Mesenchymal stem cell (in vitro differentiated cells and primary cell): ENCODE measurements around the gene BABAM2.

Experiments used
- DNase-seq: peaks from one replicate; pipeline ENCODE4 v3.0.0-alpha.2; 2013
- H2AFZ ChIP-seq: one replicate; pipeline ENCODE4 v1.6.1; 2013; ENCODE audit warnings: low read depth, mild to moderate bottlenecking, control low read depth, inconsistent platforms, low read length, moderate library complexity
- H2AK5ac ChIP-seq: 2 replicates; pipeline ENCODE4 v1.6.1; 2013; ENCODE audit warnings: low read length, moderate library complexity, mild to moderate bottlenecking, inconsistent platforms; ENCODE audit not compliant: severe bottlenecking
- H2BK120ac ChIP-seq: one replicate; pipeline ENCODE4 v1.6.1; 2013; ENCODE audit warnings: low read depth, mild to moderate bottlenecking, inconsistent platforms, low read length, moderate library complexity
- H2BK12ac ChIP-seq, 2 experiments: one replicate each; pipeline ENCODE4 v1.6.1; 2013; ENCODE audit warnings: inconsistent platforms in 2 of 2, low read length in 2 of 2, mild to moderate bottlenecking in 2 of 2, moderate library complexity in 2 of 2, control low read depth in 1 of 2
- H2BK15ac ChIP-seq: one replicate; pipeline ENCODE4 v1.6.1; 2013; ENCODE audit warnings: mild to moderate bottlenecking, low read depth, inconsistent platforms; ENCODE audit not compliant: poor library complexity, severe bottlenecking
- H2BK5ac ChIP-seq: 2 replicates; pipeline ENCODE4 v1.6.1; 2013; ENCODE audit warnings: low read depth, mild to moderate bottlenecking, low read length, control low read depth, inconsistent platforms; ENCODE audit not compliant: poor library complexity, severe bottlenecking
- H3K14ac ChIP-seq, 2 experiments: one replicate each; pipeline ENCODE4 v1.6.1; 2013; ENCODE audit warnings: inconsistent platforms in 2 of 2, low read length in 2 of 2, control low read depth in 1 of 2, mild to moderate bottlenecking in 1 of 2, moderate library complexity in 1 of 2
- H3K18ac ChIP-seq, 2 experiments: one replicate each; pipeline ENCODE4 v1.6.1; 2013; ENCODE audit warnings: inconsistent platforms in 2 of 2, low read length in 2 of 2, control low read depth in 1 of 2, low read depth in 1 of 2, mild to moderate bottlenecking in 1 of 2
- H3K23ac ChIP-seq, 2 experiments: one replicate each; pipeline ENCODE4 v1.6.1; 2013; ENCODE audit warnings: inconsistent platforms in 2 of 2, low read length in 2 of 2, mild to moderate bottlenecking in 2 of 2, moderate library complexity in 2 of 2, control low read depth in 1 of 2
- H3K27ac ChIP-seq: 2 replicates; pipeline ENCODE4 v1.5.1; 2013; ENCODE audit warnings: mild to moderate bottlenecking, moderate library complexity, low read length, control low read depth, inconsistent platforms; ENCODE audit not compliant: poor library complexity, severe bottlenecking
- H3K27me3 ChIP-seq, 2 experiments: 2 replicates each; pipeline versions ENCODE4 v1.6.1 to v1.7.0; 2013; ENCODE audit warnings: low read length in 2 of 2, mild to moderate bottlenecking in 2 of 2, moderate library complexity in 2 of 2, control low read depth in 1 of 2, inconsistent platforms in 1 of 2; ENCODE audit not compliant: control insufficient read depth in 1 of 2, insufficient read depth in 1 of 2
- H3K36me3 ChIP-seq, 2 experiments: 2 replicates each; pipeline versions ENCODE4 v1.6.1 to v1.7.0; 2013; ENCODE audit warnings: low read length in 2 of 2, control low read depth in 1 of 2, inconsistent platforms in 1 of 2, low read depth in 1 of 2, mild to moderate bottlenecking in 1 of 2; ENCODE audit not compliant: insufficient read depth in 2 of 2, control insufficient read depth in 1 of 2
- H3K4ac ChIP-seq, 2 experiments: one replicate each; pipeline ENCODE4 v1.6.1; 2013; ENCODE audit warnings: inconsistent platforms in 2 of 2, low read length in 2 of 2, mild to moderate bottlenecking in 2 of 2, moderate library complexity in 2 of 2, control low read depth in 1 of 2, low read depth in 1 of 2
- H3K4me1 ChIP-seq: 2 replicates; pipeline ENCODE4 v1.6.1; 2013; ENCODE audit warnings: low read depth, low read length, control low read depth; ENCODE audit not compliant: control insufficient read depth, insufficient read depth
- H3K4me2 ChIP-seq: 2 replicates; pipeline ENCODE4 v1.6.1; 2013; ENCODE audit warnings: low read length, mild to moderate bottlenecking, inconsistent platforms; ENCODE audit not compliant: poor library complexity, severe bottlenecking
- H3K4me3 ChIP-seq, 2 experiments: 2 replicates each; pipeline versions ENCODE4 v1.5.1 to v1.7.0; 2013; ENCODE audit warnings: low read length in 2 of 2, mild to moderate bottlenecking in 2 of 2, control low read depth in 1 of 2, low read depth in 1 of 2; ENCODE audit not compliant: insufficient read depth in 1 of 2
- H3K79me1 ChIP-seq: replicated peaks from 2 replicates; pipeline ENCODE4 v1.6.1; 2013; ENCODE audit warnings: mild to moderate bottlenecking, control low read depth, low read length, inconsistent platforms; ENCODE audit not compliant: poor library complexity, severe bottlenecking
- H3K9ac ChIP-seq: 2 replicates; pipeline ENCODE4 v1.7.0; 2013; ENCODE audit warnings: mild to moderate bottlenecking, low read length, moderate library complexity
- H3K9me3 ChIP-seq: 2 replicates; pipeline ENCODE4 v1.7.0; 2013; ENCODE audit warnings: mild to moderate bottlenecking, low read length; ENCODE audit not compliant: control insufficient read depth
- H4K8ac ChIP-seq: one replicate; pipeline ENCODE4 v1.6.1; 2013; ENCODE audit warnings: inconsistent platforms, mild to moderate bottlenecking, low read length, moderate library complexity
- H4K91ac ChIP-seq: one replicate; pipeline ENCODE4 v1.6.1; 2013; ENCODE audit warnings: mild to moderate bottlenecking, low read length, inconsistent platforms
- WGBS: methylation state at CpG from one replicate; pipeline ENCODE4 v1.1.7; 2013; ENCODE audit warnings: mixed read lengths; 5-methylcytosine and 5-hydroxymethylcytosine counted together

BABAM2 gene

GRCh38 chr2:28288620-28289019 lies 398.1 kb downstream of the BABAM2 start:
- Histone ChIP-seq H3K79me1 (no peaks in the 10 kb centered on the region), H2BK12ac (peak overlapping the region in 1 of 2 experiments; percentile 59), H3K4me2 (no peak overlapping the region), H2BK120ac (no peak overlapping the region), H2AFZ (no peak overlapping the region), H3K18ac (no peak overlapping the region), H3K4ac (no peak overlapping the region), H3K36me3 (no peaks in the 10 kb centered on the region), H2BK5ac (no peak overlapping the region), H4K8ac (no peak overlapping the region), H3K14ac (no peak overlapping the region), H3K9ac (no peak overlapping the region), H2AK5ac (peak overlapping the region; percentile 68), H3K9me3 (no peaks in the 10 kb centered on the region), H3K27ac (no peak overlapping the region), H3K27me3 (no peaks in the 10 kb centered on the region), H3K4me3 (no peak overlapping the region), H3K4me1 (peaks cover 13% of the 10 kb centered on the region), H3K23ac (no peak overlapping the region), H2BK15ac (no peak overlapping the region), H4K91ac (no peak overlapping the region)
- no peak for DNase-seq
- 98% methylated on average over 5 of the region's 5 CpGs for WGBS

- Histone ChIP-seq H2BK120ac (no peak overlapping the region), H3K27ac (no peak overlapping the region), H3K4me1 (peaks cover 9% of the 10 kb centered on the region), H3K9me3 (no peaks in the 10 kb centered on the region), H3K4ac (no peak overlapping the region), H3K14ac (no peak overlapping the region), H2BK15ac (no peak overlapping the region), H4K91ac (no peak overlapping the region), H3K9ac (peak overlapping the region; percentile 57), H2AK5ac (no peak overlapping the region), H3K4me3 (no peak overlapping the region), H2BK12ac (no peak overlapping the region), H4K8ac (no peak overlapping the region), H3K79me1 (no peaks in the 10 kb centered on the region), H2AFZ (no peak overlapping the region), H3K27me3 (no peaks in the 10 kb centered on the region), H2BK5ac (no peak overlapping the region), H3K18ac (peak overlapping the region in 1 of 2 experiments; percentile 44), H3K4me2 (no peak overlapping the region), H3K23ac (no peak overlapping the region), H3K36me3 (no peaks in the 10 kb centered on the region)
- WGBS = 47% methylated on average over 7 of the region's 9 CpGs
- peak; percentile 59 for DNase-seq
Observed at GRCh38 chr2:28291811-28292440, 401.4 kb downstream of the BABAM2 start.

GRCh38 chr2:28292491-28292890 lies 402.0 kb downstream of the BABAM2 start:
- no peaks in the 10 kb centered on the region for H3K9me3 ChIP-seq
- H3K4me1 ChIP-seq = peaks cover 7% of the 10 kb centered on the region
- no peak overlapping the region for H3K27ac ChIP-seq
- H4K91ac ChIP-seq = no peak overlapping the region
- H2AK5ac ChIP-seq = no peak overlapping the region
- no peak overlapping the region for H2AFZ ChIP-seq
- H3K9ac ChIP-seq = peak overlapping the region; percentile 57
- no peak overlapping the region for H3K4me2 ChIP-seq
- no peak overlapping the region for H3K4me3 ChIP-seq
- peak overlapping the region in 1 of 2 experiments; percentile 37 for H3K18ac ChIP-seq
- no peaks in the 10 kb centered on the region for H3K79me1 ChIP-seq
- H3K23ac ChIP-seq = no peak overlapping the region
- H3K36me3 ChIP-seq = no peaks in the 10 kb centered on the region
- H3K14ac ChIP-seq = peak overlapping the region in 1 of 2 experiments; percentile 58
- no peak overlapping the region for H2BK5ac ChIP-seq
- no peaks in the 10 kb centered on the region for H3K27me3 ChIP-seq
- H2BK15ac ChIP-seq = no peak overlapping the region
- H2BK12ac ChIP-seq = peak overlapping the region in 1 of 2 experiments; percentile 37
- peak overlapping the region; percentile 12 for H4K8ac ChIP-seq
- 33% methylated on average over 1 of the region's 2 CpGs for WGBS
- no peak overlapping the region for H2BK120ac ChIP-seq
- peak overlapping the region in 1 of 2 experiments; percentile 63 for H3K4ac ChIP-seq
- peak; percentile 51 for DNase-seq

DNA sequence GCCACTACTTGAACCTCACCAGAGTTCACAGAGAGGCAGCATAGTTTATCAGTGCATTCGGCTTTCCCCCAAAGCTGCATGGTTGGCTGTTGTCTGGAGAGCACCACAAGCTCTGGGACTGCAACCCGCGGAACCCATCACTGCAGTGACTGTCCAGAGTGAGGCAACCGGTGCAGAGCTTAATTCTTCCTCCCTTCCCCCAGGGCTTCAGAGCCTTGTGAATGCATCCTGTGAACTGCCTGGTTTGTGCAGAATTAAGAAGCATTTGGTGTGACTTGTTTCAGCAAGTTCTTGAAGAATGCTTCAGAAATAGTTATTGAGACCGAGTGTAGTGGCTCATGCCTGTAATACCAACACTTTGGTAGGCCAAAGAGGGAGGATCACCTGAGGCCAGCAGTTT lies 402.9 kb downstream of the BABAM2 start:
- H4K8ac ChIP-seq = no peak overlapping the region
- H3K27ac ChIP-seq = no peak overlapping the region
- H2AFZ ChIP-seq = no peak overlapping the region
- H3K9ac ChIP-seq = no peak overlapping the region
- no peaks in the 10 kb centered on the region for H3K79me1 ChIP-seq
- H4K91ac ChIP-seq = no peak overlapping the region
- H3K4ac ChIP-seq = no peak overlapping the region
- 97% methylated on average over 4 of the region's 5 CpGs for WGBS
- no peaks in the 10 kb centered on the region for H3K9me3 ChIP-seq
- H3K14ac ChIP-seq = no peak overlapping the region
- peaks cover 2% of the 10 kb centered on the region for H3K4me1 ChIP-seq
- no peak overlapping the region for H3K4me2 ChIP-seq
- H2BK12ac ChIP-seq = peak overlapping the region in 1 of 2 experiments; percentile 33
- H3K23ac ChIP-seq = no peak overlapping the region
- no peak overlapping the region for H2BK5ac ChIP-seq
- H3K36me3 ChIP-seq = peaks cover 0 to 6% of the 10 kb centered on the region in 2 experiments
- no peaks in the 10 kb centered on the region for H3K27me3 ChIP-seq
- no peak overlapping the region for H2BK120ac ChIP-seq
- no peak overlapping the region for H3K18ac ChIP-seq
- no peak overlapping the region for H3K4me3 ChIP-seq
- no peak for DNase-seq
- no peak overlapping the region for H2AK5ac ChIP-seq
- H2BK15ac ChIP-seq = no peak overlapping the region
